IPS DF 6.9 (cell line): Measurements from ENCODE around the gene THSD7B.

ENCODE experiments used
- DNase-seq: peaks from one replicate; pipeline ENCODE4 v3.0.0-alpha.2; 2013; ENCODE audit warnings: low read depth, low spot score
- H3K27ac ChIP-seq: one replicate; pipeline ENCODE4 v1.5.1; 2013; ENCODE audit warnings: low read length, control low read depth
- H3K27me3 ChIP-seq: 2 replicates; pipeline ENCODE4 v1.6.1; 2013; ENCODE audit warnings: mild to moderate bottlenecking, low read length; ENCODE audit not compliant: control insufficient read depth, insufficient read depth
- H3K36me3 ChIP-seq: 2 replicates; pipeline ENCODE4 v1.6.1; 2013; ENCODE audit warnings: low read length; ENCODE audit not compliant: control insufficient read depth, insufficient read depth
- H3K4me1 ChIP-seq: 2 replicates; pipeline ENCODE4 v1.6.1; 2013; ENCODE audit warnings: low read length; ENCODE audit not compliant: control insufficient read depth, insufficient read depth
- H3K4me3 ChIP-seq: 2 replicates; pipeline ENCODE4 v1.5.1; 2013; ENCODE audit warnings: mild to moderate bottlenecking, low read length
- H3K9me3 ChIP-seq: 2 replicates; pipeline ENCODE4 v1.6.1; 2013; ENCODE audit warnings: low read length, inconsistent platforms; ENCODE audit not compliant: control insufficient read depth, insufficient read depth
- WGBS: extraction: QIAGEN DNeasy Blood & Tissue Kit; methylation state at CpG from one replicate; pipeline ENCODE4 v1.1.7; 2013; ENCODE audit warnings: mixed read lengths, missing lambda C conversion rate; ENCODE audit not compliant: insufficient read length, insufficient coverage; 5-methylcytosine and 5-hydroxymethylcytosine counted together

THSD7B gene

GRCh38 chr2:137658433-137658832, 893.1 kb downstream of the THSD7B start:
- WGBS, result no CpG with 5 or more reads among the region's 4 CpGs
- Histone ChIP-seq H3K36me3 (no peaks in the 10 kb centered on the region), H3K27ac (no peak overlapping the region), H3K4me3 (no peak overlapping the region), H3K4me1 (no peaks in the 10 kb centered on the region), H3K9me3 (no peaks in the 10 kb centered on the region), H3K27me3 (no peaks in the 10 kb centered on the region)
- DNase-seq, result no peak

- Histone ChIP-seq H3K9me3 (no peaks in the 10 kb centered on the region), H3K27me3 (no peaks in the 10 kb centered on the region), H3K4me1 (no peaks in the 10 kb centered on the region), H3K36me3 (no peaks in the 10 kb centered on the region), H3K4me3 (no peak overlapping the region), H3K27ac (no peak overlapping the region)
- no CpG with 5 or more reads among the region's 5 CpGs for WGBS
- no peak for DNase-seq
Observed at GRCh38 chr2:137659616-137660015, 894.3 kb downstream of the THSD7B start.

GRCh38 chr2:137670111-137670510, 904.8 kb downstream of the THSD7B start:
- Histone ChIP-seq H3K36me3 (no peaks in the 10 kb centered on the region), H3K27ac (no peak overlapping the region), H3K4me3 (no peak overlapping the region), H3K4me1 (no peaks in the 10 kb centered on the region), H3K9me3 (no peaks in the 10 kb centered on the region), H3K27me3 (no peaks in the 10 kb centered on the region)
- DNase-seq, result no peak
- WGBS, result no CpG with 5 or more reads among the region's 3 CpGs

GRCh38 chr2:137672989-137673552, 907.7 kb downstream of the THSD7B start:
- Histone ChIP-seq H3K27ac (no peak overlapping the region), H3K9me3 (no peaks in the 10 kb centered on the region), H3K4me1 (no peaks in the 10 kb centered on the region), H3K27me3 (no peaks in the 10 kb centered on the region), H3K4me3 (no peak overlapping the region), H3K36me3 (no peaks in the 10 kb centered on the region)
- DNase-seq, result no peak

GRCh38 chr2:137674991-137675390, 909.6 kb downstream of the THSD7B start:
- no peak overlapping the region for H3K27ac ChIP-seq
- H3K36me3 ChIP-seq, result no peaks in the 10 kb centered on the region
- H3K4me3 ChIP-seq, result no peak overlapping the region
- no peaks in the 10 kb centered on the region for H3K9me3 ChIP-seq
- DNase-seq, result no peak
- H3K4me1 ChIP-seq, result no peaks in the 10 kb centered on the region
- no CpG with 5 or more reads among the region's 2 CpGs for WGBS
- H3K27me3 ChIP-seq, result no peaks in the 10 kb centered on the region

- no peak for DNase-seq
- WGBS, result no CpG with 5 or more reads among the region's 4 CpGs
- H3K4me1 ChIP-seq, result no peaks in the 10 kb centered on the region
- no peaks in the 10 kb centered on the region for H3K27me3 ChIP-seq
- H3K4me3 ChIP-seq, result no peak overlapping the region
- no peaks in the 10 kb centered on the region for H3K36me3 ChIP-seq
- no peaks in the 10 kb centered on the region for H3K9me3 ChIP-seq
- no peak overlapping the region for H3K27ac ChIP-seq
Observed at GRCh38 chr2:137675584-137676327, 910.4 kb downstream of the THSD7B start.

- DNase-seq, result no peak
- Histone ChIP-seq H3K4me3 (no peak overlapping the region), H3K36me3 (no peaks in the 10 kb centered on the region), H3K4me1 (no peaks in the 10 kb centered on the region), H3K27ac (no peak overlapping the region), H3K9me3 (no peaks in the 10 kb centered on the region), H3K27me3 (no peaks in the 10 kb centered on the region)
- no CpG with 5 or more reads among the region's 3 CpGs for WGBS
Observed at GRCh38 chr2:137676346-137676745, 911.0 kb downstream of the THSD7B start.

- no peak overlapping the region for H3K4me3 ChIP-seq
- H3K4me1 ChIP-seq, result no peaks in the 10 kb centered on the region
- H3K27ac ChIP-seq, result no peak overlapping the region
- H3K27me3 ChIP-seq, result no peaks in the 10 kb centered on the region
- H3K36me3 ChIP-seq, result no peaks in the 10 kb centered on the region
- no peak for DNase-seq
- WGBS, result 100% methylated on average over 1 of the region's 1 CpG
- no peaks in the 10 kb centered on the region for H3K9me3 ChIP-seq
Observed at GRCh38 chr2:137677466-137677865, 912.1 kb downstream of the THSD7B start.

GRCh38 chr2:137689549-137689948, 924.2 kb downstream of the THSD7B start:
- H3K9me3 ChIP-seq, result no peaks in the 10 kb centered on the region
- H3K27me3 ChIP-seq, result no peaks in the 10 kb centered on the region
- no peaks in the 10 kb centered on the region for H3K36me3 ChIP-seq
- H3K4me1 ChIP-seq, result no peaks in the 10 kb centered on the region
- no CpG with 5 or more reads among the region's 1 CpG for WGBS
- no peak overlapping the region for H3K27ac ChIP-seq
- H3K4me3 ChIP-seq, result no peak overlapping the region
- DNase-seq, result no peak

GRCh38 chr2:137693534-137693933, 928.2 kb downstream of the THSD7B start:
- no peaks in the 10 kb centered on the region for H3K36me3 ChIP-seq
- no peak for DNase-seq
- no CpG with 5 or more reads among the region's 2 CpGs for WGBS
- no peak overlapping the region for H3K27ac ChIP-seq
- H3K9me3 ChIP-seq, result no peaks in the 10 kb centered on the region
- no peaks in the 10 kb centered on the region for H3K4me1 ChIP-seq
- H3K27me3 ChIP-seq, result no peaks in the 10 kb centered on the region
- H3K4me3 ChIP-seq, result no peak overlapping the region

- Histone ChIP-seq H3K4me1 (no peaks in the 10 kb centered on the region), H3K9me3 (no peaks in the 10 kb centered on the region), H3K27me3 (no peaks in the 10 kb centered on the region), H3K36me3 (no peaks in the 10 kb centered on the region), H3K27ac (no peak overlapping the region), H3K4me3 (no peak overlapping the region)
- DNase-seq, result no peak
- no CpG with 5 or more reads among the region's 1 CpG for WGBS
Observed at GRCh38 chr2:137696916-137697315, 931.6 kb downstream of the THSD7B start.
